ENCODE data around the gene ATP6AP1.

- TF ChIP-seq CTCF (IDR thresholded peaks at IDR 0.05) (no peak), ZFX (IDR thresholded peaks at IDR 0.05; ENCODE audit: borderline replicate concordance) (no peak)
These were observed 53.6 kb downstream of the ATP6AP1 start for GRCh38 chrX:154481911-154482601.
